ENCODE measurements around the gene TTC28. TPM values are rescaled to one million over a fixed set of nuclear protein-coding genes. Genes with fewer than 3 reads are reported as not detected.

TTC28 gene
- total RNA-seq, 1 experiment from 2014 or later: not detected

DNA sequence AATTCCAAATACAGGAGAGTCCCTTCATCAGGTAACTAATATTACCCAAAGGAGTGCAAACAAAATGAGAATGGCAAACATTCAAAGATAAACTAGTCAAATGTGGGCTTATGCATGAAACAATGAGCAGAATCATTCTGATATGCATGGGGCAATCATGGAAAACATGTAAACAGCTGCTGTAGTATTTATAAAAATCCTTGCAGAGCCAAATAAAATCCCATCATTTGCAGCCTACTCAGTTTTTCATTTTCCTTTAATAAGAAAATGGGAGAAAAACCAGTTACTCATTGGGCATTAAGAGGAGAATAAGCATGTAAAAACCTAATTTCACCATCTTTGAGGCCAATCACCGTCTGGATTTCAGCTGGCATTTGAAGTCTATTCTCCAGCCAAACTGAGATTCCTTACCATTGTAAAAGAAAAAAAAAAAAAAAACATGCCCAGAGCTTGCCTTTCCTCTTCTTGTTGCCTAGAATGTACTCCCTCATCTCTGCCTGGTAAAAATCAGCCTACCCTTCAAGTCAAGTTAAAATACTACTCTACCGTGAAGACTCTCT lies 249.1 kb downstream of the TTC28 start:
- no peaks in the 10 kb centered on the region for H3K4me1 Mint-ChIP-seq (ENCODE audit: insufficient read depth, unreplicated experiment)
- intact Hi-C loops (cut with micrococcal nuclease): no loop called here
- H3K27me3 Mint-ChIP-seq (ENCODE audit: insufficient read depth, unreplicated experiment): peaks cover 85% of the 10 kb centered on the region
- ChIA-PET CTCF (interaction anchor here (0.6 kb wide), 1 partner anchor 51 kb away, joined by 5 read pairs; no protein-coding TSS in a partner anchor), POLR2A (no interaction called here)
- H3K27ac Mint-ChIP-seq (ENCODE audit: low read depth, unreplicated experiment): no peak overlapping the region
- H3K9me3 Mint-ChIP-seq (ENCODE audit: unreplicated experiment): no peaks in the 10 kb centered on the region
- TF ChIP-seq, protein P1, sequence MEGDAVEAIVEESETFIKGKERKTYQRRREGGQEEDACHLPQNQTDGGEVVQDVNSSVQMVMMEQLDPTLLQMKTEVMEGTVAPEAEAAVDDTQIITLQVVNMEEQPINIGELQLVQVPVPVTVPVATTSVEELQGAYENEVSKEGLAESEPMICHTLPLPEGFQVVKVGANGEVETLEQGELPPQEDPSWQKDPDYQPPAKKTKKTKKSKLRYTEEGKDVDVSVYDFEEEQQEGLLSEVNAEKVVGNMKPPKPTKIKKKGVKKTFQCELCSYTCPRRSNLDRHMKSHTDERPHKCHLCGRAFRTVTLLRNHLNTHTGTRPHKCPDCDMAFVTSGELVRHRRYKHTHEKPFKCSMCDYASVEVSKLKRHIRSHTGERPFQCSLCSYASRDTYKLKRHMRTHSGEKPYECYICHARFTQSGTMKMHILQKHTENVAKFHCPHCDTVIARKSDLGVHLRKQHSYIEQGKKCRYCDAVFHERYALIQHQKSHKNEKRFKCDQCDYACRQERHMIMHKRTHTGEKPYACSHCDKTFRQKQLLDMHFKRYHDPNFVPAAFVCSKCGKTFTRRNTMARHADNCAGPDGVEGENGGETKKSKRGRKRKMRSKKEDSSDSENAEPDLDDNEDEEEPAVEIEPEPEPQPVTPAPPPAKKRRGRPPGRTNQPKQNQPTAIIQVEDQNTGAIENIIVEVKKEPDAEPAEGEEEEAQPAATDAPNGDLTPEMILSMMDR (IDR thresholded peaks at IDR 0.05; ENCODE audit: unreplicated experiment): no peak
- DNase-seq (ENCODE audit: unreplicated experiment): no peak
- BruUV-seq (replicated peaks): no TSS peak
- H3K4me3 Mint-ChIP-seq (ENCODE audit: unreplicated experiment): no peak overlapping the region
- H3K36me3 Mint-ChIP-seq (ENCODE audit: insufficient read depth, unreplicated experiment): no peaks in the 10 kb centered on the region

DNA sequence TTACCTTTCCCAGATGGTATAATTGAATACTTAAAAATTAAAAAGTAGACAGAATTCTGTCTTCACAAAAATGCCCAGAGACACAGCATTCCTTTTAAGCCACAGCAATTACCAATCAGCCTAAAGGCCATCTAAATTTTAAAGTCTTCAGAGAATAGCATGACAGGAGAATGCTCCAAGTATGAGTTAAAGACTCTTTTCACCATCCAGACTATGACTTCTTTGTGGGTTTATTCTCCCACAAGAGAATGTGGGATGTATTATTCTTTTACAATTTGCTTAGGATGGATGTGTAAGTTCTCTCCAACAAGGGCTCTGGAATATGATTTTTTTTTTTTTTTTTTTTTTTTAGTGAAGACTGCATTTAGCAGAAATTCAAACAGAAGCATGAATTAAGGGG lies 249.9 kb downstream of the TTC28 start:
- TF ChIP-seq, protein P1 (IDR thresholded peaks at IDR 0.05; ENCODE audit: unreplicated experiment): no peak
- DNase-seq (ENCODE audit: unreplicated experiment): no peak
- CTCF ChIA-PET: interaction anchor here (0.6 kb wide), 1 partner anchor 52 kb away, joined by 5 read pairs; no protein-coding TSS in a partner anchor
- no peaks in the 10 kb centered on the region for H3K36me3 Mint-ChIP-seq (ENCODE audit: insufficient read depth, unreplicated experiment)
- POLR2A ChIA-PET: no interaction called here
- H3K4me1 Mint-ChIP-seq (ENCODE audit: insufficient read depth, unreplicated experiment): no peaks in the 10 kb centered on the region
- no peaks in the 10 kb centered on the region for H3K9me3 Mint-ChIP-seq (ENCODE audit: unreplicated experiment)
- no peak overlapping the region for H3K4me3 Mint-ChIP-seq (ENCODE audit: unreplicated experiment)
- H3K27ac Mint-ChIP-seq (ENCODE audit: low read depth, unreplicated experiment): no peak overlapping the region
- H3K27me3 Mint-ChIP-seq (ENCODE audit: insufficient read depth, unreplicated experiment): peaks cover 85% of the 10 kb centered on the region
- intact Hi-C loops (cut with micrococcal nuclease): no loop called here
- no TSS peak for BruUV-seq (replicated peaks)

DNA sequence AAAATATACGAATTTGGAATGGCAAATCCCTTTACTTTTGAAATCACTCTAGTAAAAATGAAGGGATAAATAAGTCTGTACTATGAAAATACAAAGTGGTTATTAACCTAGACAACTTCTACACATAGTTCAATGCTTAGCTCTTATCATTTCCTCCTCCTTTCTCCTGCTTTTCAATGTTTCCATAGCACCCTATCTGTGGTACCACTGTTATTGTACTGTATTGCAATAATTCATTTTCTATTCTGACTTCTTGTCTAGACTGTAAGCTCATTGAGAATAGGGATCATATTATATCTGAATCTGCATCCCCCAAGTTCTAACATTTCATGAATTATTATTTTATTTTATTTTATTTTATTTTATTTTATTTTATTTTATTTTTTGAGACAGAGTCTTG lies 251.4 kb downstream of the TTC28 start:
- ChIA-PET POLR2A (no interaction called here), CTCF (interaction anchor here (0.7 kb wide), 1 partner anchor 166 kb away, joined by 3 read pairs; no protein-coding TSS in a partner anchor)
- no peak for DNase-seq (ENCODE audit: unreplicated experiment)
- intact Hi-C loops (cut with micrococcal nuclease): no loop called here
- no peak overlapping the region for H3K27ac Mint-ChIP-seq (ENCODE audit: low read depth, unreplicated experiment)
- H3K27me3 Mint-ChIP-seq (ENCODE audit: insufficient read depth, unreplicated experiment): peaks cover 85% of the 10 kb centered on the region
- no TSS peak for BruUV-seq (replicated peaks)
- H3K4me3 Mint-ChIP-seq (ENCODE audit: unreplicated experiment): no peak overlapping the region
- H3K9me3 Mint-ChIP-seq (ENCODE audit: unreplicated experiment): no peaks in the 10 kb centered on the region
- TF ChIP-seq, protein P1 (IDR thresholded peaks at IDR 0.05; ENCODE audit: unreplicated experiment): no peak
- H3K36me3 Mint-ChIP-seq (ENCODE audit: insufficient read depth, unreplicated experiment): no peaks in the 10 kb centered on the region
- no peaks in the 10 kb centered on the region for H3K4me1 Mint-ChIP-seq (ENCODE audit: insufficient read depth, unreplicated experiment)

DNA sequence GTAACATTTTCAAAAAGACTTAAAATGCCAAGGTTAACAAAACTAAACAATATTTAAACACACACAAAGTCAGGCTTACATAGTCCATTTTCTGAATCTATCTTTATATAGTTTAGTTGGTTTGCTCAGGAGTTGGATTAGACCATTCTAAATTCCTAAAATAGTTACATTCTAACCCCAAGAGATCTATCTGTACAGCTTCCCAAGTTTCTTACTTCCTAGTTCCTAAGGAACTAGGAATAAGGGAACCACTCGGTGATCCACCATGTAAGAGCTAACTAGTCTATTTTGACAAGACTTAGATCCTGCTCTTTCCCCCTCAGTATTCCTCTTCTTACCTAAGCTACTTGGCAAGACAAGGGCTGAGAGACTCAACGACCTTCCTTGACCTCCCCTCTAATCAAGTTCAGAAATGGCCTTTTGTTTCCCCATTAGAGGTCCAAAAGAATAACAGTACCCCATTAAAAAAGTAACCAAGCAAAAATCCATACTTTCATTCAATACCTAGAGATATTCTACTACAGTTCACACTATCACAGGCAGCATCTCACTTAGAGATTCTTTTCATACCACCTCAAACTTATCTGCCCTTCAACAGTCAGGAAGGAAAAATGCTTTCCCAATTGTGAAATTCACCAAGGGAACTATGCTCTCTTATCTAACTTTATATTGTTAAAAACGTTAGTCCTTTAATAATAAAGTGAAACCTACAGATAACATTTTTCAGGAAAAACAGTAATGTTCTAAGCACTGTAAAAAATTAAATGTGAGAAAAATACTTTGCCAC lies 253.1 kb downstream of the TTC28 start:
- DNase-seq (ENCODE audit: unreplicated experiment): no peak
- TF ChIP-seq, protein P1 (IDR thresholded peaks at IDR 0.05; ENCODE audit: unreplicated experiment): no peak
- peaks cover 77% of the 10 kb centered on the region for H3K27me3 Mint-ChIP-seq (ENCODE audit: insufficient read depth, unreplicated experiment)
- CTCF ChIA-PET: interaction anchor here (0.7 kb wide), 1 partner anchor 321 kb away, joined by 4 read pairs; no protein-coding TSS in a partner anchor
- H3K36me3 Mint-ChIP-seq (ENCODE audit: insufficient read depth, unreplicated experiment): no peaks in the 10 kb centered on the region
- H3K27ac Mint-ChIP-seq (ENCODE audit: low read depth, unreplicated experiment): no peak overlapping the region
- H3K9me3 Mint-ChIP-seq (ENCODE audit: unreplicated experiment): no peaks in the 10 kb centered on the region
- POLR2A ChIA-PET: no interaction called here
- intact Hi-C loops (cut with micrococcal nuclease): no loop called here
- no peak overlapping the region for H3K4me3 Mint-ChIP-seq (ENCODE audit: unreplicated experiment)
- no TSS peak for BruUV-seq (replicated peaks)
- H3K4me1 Mint-ChIP-seq (ENCODE audit: insufficient read depth, unreplicated experiment): no peaks in the 10 kb centered on the region
